Measurements from ENCODE around the gene ATRX.

ATRX gene

DNA sequence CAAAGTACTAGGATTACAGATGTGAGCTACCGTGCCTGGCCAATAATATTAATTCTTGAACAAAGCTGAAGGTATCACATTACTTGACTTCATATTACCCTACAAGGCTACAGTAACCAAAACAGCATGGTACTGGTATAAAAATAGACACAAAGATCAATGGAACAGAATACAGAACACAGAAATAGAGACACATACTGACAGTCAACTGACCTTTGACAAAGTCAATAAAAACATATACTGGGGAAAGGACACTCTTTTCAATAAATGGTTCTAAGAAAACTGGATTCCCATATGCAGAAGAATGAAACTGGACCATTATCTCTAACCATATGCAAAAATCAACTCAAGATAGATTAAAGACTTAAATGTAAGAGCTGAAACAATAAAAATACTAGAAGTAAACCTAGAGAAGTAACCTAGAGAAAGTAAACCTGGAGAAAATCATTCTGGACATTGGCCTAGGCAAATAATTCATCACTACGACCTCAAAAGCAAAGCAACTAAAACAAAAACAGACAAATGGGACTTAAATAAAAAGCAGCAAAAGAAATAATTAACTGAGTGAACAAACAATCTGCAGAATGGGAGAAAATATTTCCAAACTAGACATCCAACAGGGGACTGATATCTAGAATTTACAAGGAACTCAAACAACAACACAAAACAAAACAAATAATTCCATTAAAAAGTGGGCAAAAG, 182.2 kb downstream of the ATRX start:
- TF ChIP-seq, protein P1, sequence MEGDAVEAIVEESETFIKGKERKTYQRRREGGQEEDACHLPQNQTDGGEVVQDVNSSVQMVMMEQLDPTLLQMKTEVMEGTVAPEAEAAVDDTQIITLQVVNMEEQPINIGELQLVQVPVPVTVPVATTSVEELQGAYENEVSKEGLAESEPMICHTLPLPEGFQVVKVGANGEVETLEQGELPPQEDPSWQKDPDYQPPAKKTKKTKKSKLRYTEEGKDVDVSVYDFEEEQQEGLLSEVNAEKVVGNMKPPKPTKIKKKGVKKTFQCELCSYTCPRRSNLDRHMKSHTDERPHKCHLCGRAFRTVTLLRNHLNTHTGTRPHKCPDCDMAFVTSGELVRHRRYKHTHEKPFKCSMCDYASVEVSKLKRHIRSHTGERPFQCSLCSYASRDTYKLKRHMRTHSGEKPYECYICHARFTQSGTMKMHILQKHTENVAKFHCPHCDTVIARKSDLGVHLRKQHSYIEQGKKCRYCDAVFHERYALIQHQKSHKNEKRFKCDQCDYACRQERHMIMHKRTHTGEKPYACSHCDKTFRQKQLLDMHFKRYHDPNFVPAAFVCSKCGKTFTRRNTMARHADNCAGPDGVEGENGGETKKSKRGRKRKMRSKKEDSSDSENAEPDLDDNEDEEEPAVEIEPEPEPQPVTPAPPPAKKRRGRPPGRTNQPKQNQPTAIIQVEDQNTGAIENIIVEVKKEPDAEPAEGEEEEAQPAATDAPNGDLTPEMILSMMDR (conservative IDR thresholded peaks at IDR 0.05; ENCODE audit: low read depth), result no peak
- POLR2A ChIA-PET (ENCODE audit: low non-redundant PET), result no interaction called here
- CTCF ChIA-PET, result no interaction called here
- H3K27ac ChIP-seq, result no peak overlapping the region
- DNase-seq (ENCODE audit: low spot score), result no peak

DNA sequence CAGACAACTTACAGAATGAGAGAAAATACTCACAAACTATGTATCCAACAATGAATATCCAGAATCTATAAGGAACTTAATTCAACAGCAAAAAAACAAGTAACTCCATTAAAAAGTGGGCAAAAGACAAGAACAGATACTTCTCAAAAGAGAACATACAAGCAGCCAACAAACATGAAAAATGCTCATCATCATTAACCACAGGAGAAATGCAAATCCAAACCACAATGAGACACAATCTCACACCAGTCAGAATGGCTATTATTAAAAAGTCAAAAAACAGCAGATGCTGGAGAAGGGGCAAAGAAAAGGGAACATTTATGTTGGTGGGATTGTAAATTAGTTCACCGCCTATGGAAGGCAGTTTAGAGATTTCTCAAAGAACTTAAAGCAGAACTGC, 188.5 kb downstream of the ATRX start:
- ChIA-PET CTCF (interaction anchor here (0.6 kb wide), 1 partner anchor 34 kb away, joined by 3 read pairs; no protein-coding TSS in a partner anchor), POLR2A (ENCODE audit: low non-redundant PET) (no interaction called here)
- no peak for DNase-seq (ENCODE audit: low spot score)
- TF ChIP-seq, protein P1 (conservative IDR thresholded peaks at IDR 0.05; ENCODE audit: low read depth), result no peak
- no peak overlapping the region for H3K27ac ChIP-seq

GRCh38 chrX:77597090-77597489, 188.9 kb downstream of the ATRX start:
- TF ChIP-seq, protein P1 (conservative IDR thresholded peaks at IDR 0.05; ENCODE audit: low read depth), result 0 out of 2 replicates have a peak, but pooled peaks have one; percentile 18
- DNase-seq (ENCODE audit: low spot score), result peak; percentile 23
- ChIA-PET POLR2A (ENCODE audit: low non-redundant PET) (no interaction called here), CTCF (interaction anchor here (0.6 kb wide), 1 partner anchor 33 kb away, joined by 3 read pairs; no protein-coding TSS in a partner anchor)
- H3K27ac ChIP-seq, result no peak overlapping the region

- CTCF ChIA-PET, result no interaction called here
- TF ChIP-seq, protein P1 (conservative IDR thresholded peaks at IDR 0.05; ENCODE audit: low read depth), result no peak
- no peak for DNase-seq (ENCODE audit: low spot score)
- no peak overlapping the region for H3K27ac ChIP-seq
- POLR2A ChIA-PET (ENCODE audit: low non-redundant PET), result no interaction called here
These were observed 190.2 kb downstream of the ATRX start for GRCh38 chrX:77595848-77596247.

DNA sequence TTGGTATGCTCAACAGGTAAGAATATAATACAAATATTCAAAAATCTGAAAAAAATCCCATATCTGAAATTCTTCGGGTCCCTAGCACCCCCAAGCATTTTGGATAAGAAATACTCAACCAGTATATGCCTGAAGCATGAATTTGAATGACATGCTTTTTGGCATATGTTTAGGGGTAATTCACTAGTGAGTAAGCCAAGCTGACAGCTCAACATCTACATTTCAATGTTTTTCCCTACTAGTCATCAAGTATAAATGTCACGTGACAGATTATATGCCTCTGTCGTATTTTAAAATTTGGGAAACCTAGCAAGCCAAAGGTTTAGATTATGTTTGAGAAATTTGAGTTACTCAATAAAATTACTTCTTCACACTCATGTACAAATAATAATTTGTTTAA, 213.7 kb downstream of the ATRX start:
- H3K27ac ChIP-seq, result no peak overlapping the region
- TF ChIP-seq, protein P1 (conservative IDR thresholded peaks at IDR 0.05; ENCODE audit: low read depth), result no peak
- CTCF ChIA-PET, result no interaction called here
- peak; percentile 3 for DNase-seq (ENCODE audit: low spot score)
- POLR2A ChIA-PET (ENCODE audit: low non-redundant PET), result no interaction called here

GRCh38 chrX:77565278-77565677, 220.7 kb downstream of the ATRX start:
- ChIA-PET CTCF (no interaction called here), POLR2A (ENCODE audit: low non-redundant PET) (no interaction called here)
- TF ChIP-seq, protein P1 (conservative IDR thresholded peaks at IDR 0.05; ENCODE audit: low read depth), result no peak
- H3K27ac ChIP-seq, result no peak overlapping the region
- DNase-seq (ENCODE audit: low spot score), result no peak

Data from RWPE1 (cell line).